Thyroid gland (tissue), 4 donors: ENCODE data around the gene VWF. TPM values are rescaled to one million over a fixed set of nuclear protein-coding genes. Genes with fewer than 3 reads are reported as not detected.

Source experiments
- DNase-seq, 2 donors: peaks; one replicate each; pipeline ENCODE4 v3.0.0-alpha.2; 2019
- H3K27ac ChIP-seq, 3 donors: fragments of 200-600 bp; sonication (generic); 1 replicate in 2 of 3; 2 replicates in 1 of 3; pipeline ENCODE4 v1.5.1; 2016 to 2019; ENCODE audit warnings: mild to moderate bottlenecking in 1 of 3, moderate library complexity in 1 of 3
- H3K27me3 ChIP-seq: fragments of 200-600 bp; sonication (generic); one replicate; pipeline ENCODE4 v1.5.1; 2019
- H3K36me3 ChIP-seq, 2 donors: fragments of 200-600 bp; sonication (generic); one replicate each; pipeline ENCODE4 v1.5.1; 2016 to 2019
- H3K4me1 ChIP-seq, 2 donors: fragments of 200-600 bp; sonication (generic); one replicate each; pipeline ENCODE4 v1.5.1; 2017 to 2019
- H3K4me3 ChIP-seq, 3 donors: fragments of 200-600 bp; sonication (generic); replicated peaks in 1 of 3; 1 replicate in 2 of 3; 2 replicates in 1 of 3; pipeline ENCODE4 v1.5.1; 2016; ENCODE audit warnings: mild to moderate bottlenecking in 1 of 3
- H3K9me3 ChIP-seq: fragments of 200-600 bp; sonication (generic); one replicate; pipeline ENCODE4 v1.5.1; 2017
- POLR2A ChIP-seq, 2 donors: fragments of 450-650 bp; IDR thresholded peaks; one replicate each; pipeline ENCODE4 v1.6.1; 2017; ENCODE audit warnings: antibody characterized with exemption in 2 of 2, mild to moderate bottlenecking in 2 of 2, moderate library complexity in 1 of 2
- WGBS, 2 donors: methylation state at CpG; one replicate each; pipeline ENCODE4 v1.1.5; 2017; 5-methylcytosine and 5-hydroxymethylcytosine counted together
- intact Hi-C: fragments of 100-400 bp; cut with DNase I; formaldehyde crosslinking; loops from one replicate; pipeline ENCODE4 v1.15.1; 2023
- total RNA-seq, 4 donors: library from RNA; depleted of rRNA; stranded (reverse); fragments of >200 nt; gene quantifications; one replicate each; pipeline ENCODE4 v1.2.3, GENCODE V29; 2016
- TF ChIP-seq, protein P1 (sequence below), 6 experiments: fragments of 200-600 bp in 3 of 6; fragments of 450-650 bp in 3 of 6; sonication (generic) in 3 of 6; IDR thresholded peaks; one replicate each; pipeline ENCODE4 v1.5.1; 2016 to 2019; ENCODE audit warnings: antibody characterized with exemption in 6 of 6, mild to moderate bottlenecking in 2 of 6, inconsistent platforms in 1 of 6, moderate library complexity in 1 of 6

Gene VWF
- total RNA-seq, 4 donors from 2014 or later = 54.3 to 169 (median 98.5) TPM

DNA sequence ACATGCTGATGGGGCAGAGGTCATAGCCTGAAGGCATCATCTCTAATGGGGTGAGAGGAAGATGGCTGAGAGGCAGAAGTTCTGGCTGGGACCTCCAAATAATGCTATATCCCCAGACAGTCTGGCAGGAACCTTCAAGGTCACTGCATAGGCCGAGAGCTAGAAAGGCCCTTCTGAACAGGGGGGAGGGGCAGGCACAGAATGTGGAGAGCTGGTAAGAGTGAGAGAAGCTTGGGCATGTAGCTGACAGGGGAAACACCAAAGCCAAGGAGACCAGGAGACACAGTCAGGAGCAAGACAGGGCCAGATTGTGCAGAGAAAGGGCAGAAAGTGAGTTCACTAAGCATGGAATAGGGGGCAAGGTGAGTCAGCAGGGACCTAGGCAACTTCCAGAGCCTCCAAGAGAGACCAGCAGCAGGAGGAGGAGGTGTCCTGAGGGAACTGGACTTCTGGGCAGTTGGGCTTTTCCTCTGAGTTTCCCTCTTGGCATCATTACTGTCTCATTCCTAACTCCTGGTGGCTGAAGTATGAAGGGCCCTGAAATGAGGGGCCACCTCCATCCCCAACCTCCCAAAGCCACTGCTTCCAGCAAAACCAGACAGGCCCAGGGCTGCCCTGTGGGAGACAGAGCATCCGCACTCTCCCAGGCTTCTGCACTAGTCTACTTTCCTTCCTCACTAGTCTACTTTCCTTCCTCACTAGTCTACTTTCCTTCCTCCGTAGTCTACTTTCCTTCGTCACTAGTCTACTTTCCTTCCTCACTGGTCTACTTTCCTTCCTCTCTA is 196.5 kb downstream of the VWF start:
- TF ChIP-seq POLR2A (IDR thresholded peaks at IDR 0.05) = no peak
- TF ChIP-seq, protein P1, sequence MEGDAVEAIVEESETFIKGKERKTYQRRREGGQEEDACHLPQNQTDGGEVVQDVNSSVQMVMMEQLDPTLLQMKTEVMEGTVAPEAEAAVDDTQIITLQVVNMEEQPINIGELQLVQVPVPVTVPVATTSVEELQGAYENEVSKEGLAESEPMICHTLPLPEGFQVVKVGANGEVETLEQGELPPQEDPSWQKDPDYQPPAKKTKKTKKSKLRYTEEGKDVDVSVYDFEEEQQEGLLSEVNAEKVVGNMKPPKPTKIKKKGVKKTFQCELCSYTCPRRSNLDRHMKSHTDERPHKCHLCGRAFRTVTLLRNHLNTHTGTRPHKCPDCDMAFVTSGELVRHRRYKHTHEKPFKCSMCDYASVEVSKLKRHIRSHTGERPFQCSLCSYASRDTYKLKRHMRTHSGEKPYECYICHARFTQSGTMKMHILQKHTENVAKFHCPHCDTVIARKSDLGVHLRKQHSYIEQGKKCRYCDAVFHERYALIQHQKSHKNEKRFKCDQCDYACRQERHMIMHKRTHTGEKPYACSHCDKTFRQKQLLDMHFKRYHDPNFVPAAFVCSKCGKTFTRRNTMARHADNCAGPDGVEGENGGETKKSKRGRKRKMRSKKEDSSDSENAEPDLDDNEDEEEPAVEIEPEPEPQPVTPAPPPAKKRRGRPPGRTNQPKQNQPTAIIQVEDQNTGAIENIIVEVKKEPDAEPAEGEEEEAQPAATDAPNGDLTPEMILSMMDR (IDR thresholded peaks at IDR 0.05) = no peak
- no peak overlapping the region for H3K27ac ChIP-seq
- no peaks in the 10 kb centered on the region for H3K27me3 ChIP-seq
- H3K4me1 ChIP-seq = no peaks in the 10 kb centered on the region
- H3K4me3 ChIP-seq = no peak overlapping the region
- H3K36me3 ChIP-seq = no peaks in the 10 kb centered on the region
- 59 to 76% methylated on average over 2 to 4 of the region's 4 CpGs for WGBS, 2 donors
- no peaks in the 10 kb centered on the region for H3K9me3 ChIP-seq
- no peak for DNase-seq
- intact Hi-C loops = no loop called here

GRCh38 chr12:5925646-5926045 is 198.8 kb downstream of the VWF start:
- WGBS, 2 donors = 54 to 66% methylated on average over 9 of the region's 9 CpGs
- DNase-seq = no peak
- Histone ChIP-seq H3K4me3 (no peak overlapping the region), H3K9me3 (no peaks in the 10 kb centered on the region), H3K4me1 (no peaks in the 10 kb centered on the region), H3K27ac (no peak overlapping the region), H3K36me3 (no peaks in the 10 kb centered on the region), H3K27me3 (no peaks in the 10 kb centered on the region)
- TF ChIP-seq POLR2A (IDR thresholded peaks at IDR 0.05) = no peak
- TF ChIP-seq, protein P1 (IDR thresholded peaks at IDR 0.05) = no peak
- intact Hi-C loops = no loop called here

DNA sequence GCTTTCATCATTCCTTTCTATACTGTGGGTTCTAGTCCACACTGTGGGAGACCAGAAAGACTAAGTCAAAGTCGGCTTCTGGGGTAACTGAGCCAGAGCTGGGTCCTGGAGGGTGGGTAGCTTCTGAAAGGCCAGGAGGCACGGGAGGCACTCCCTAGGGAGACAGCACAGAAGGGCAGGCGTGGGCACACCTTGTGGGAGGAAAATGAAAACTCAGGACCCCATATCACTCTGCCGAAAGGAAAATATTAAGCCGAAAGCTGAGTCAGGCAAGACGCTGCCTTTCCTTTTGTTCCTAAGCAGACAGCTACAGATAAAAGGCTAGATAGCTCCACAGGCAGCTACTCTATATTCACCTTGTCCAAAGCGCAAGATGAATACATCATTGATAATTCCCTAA is 200.1 kb downstream of the VWF start:
- WGBS, 2 donors = 69 to 76% methylated on average over 7 of the region's 7 CpGs
- TF ChIP-seq POLR2A (IDR thresholded peaks at IDR 0.05) = no peak
- TF ChIP-seq, protein P1 (IDR thresholded peaks at IDR 0.05) = no peak
- Histone ChIP-seq H3K36me3 (no peaks in the 10 kb centered on the region), H3K4me1 (no peaks in the 10 kb centered on the region), H3K27me3 (no peaks in the 10 kb centered on the region), H3K27ac (no peak overlapping the region), H3K9me3 (no peaks in the 10 kb centered on the region), H3K4me3 (no peak overlapping the region)
- no peak for DNase-seq
- intact Hi-C loops = no loop called here

GRCh38 chr12:5923751-5924150 is 200.7 kb downstream of the VWF start:
- Histone ChIP-seq H3K4me1 (no peaks in the 10 kb centered on the region), H3K27ac (no peak overlapping the region), H3K4me3 (no peak overlapping the region), H3K36me3 (no peaks in the 10 kb centered on the region), H3K9me3 (no peaks in the 10 kb centered on the region), H3K27me3 (no peaks in the 10 kb centered on the region)
- WGBS, 2 donors = 43 to 45% methylated on average over 5 of the region's 5 CpGs
- DNase-seq = no peak
- intact Hi-C loops = no loop called here
- TF ChIP-seq POLR2A (IDR thresholded peaks at IDR 0.05) = no peak
- TF ChIP-seq, protein P1 (IDR thresholded peaks at IDR 0.05) = no peak

DNA sequence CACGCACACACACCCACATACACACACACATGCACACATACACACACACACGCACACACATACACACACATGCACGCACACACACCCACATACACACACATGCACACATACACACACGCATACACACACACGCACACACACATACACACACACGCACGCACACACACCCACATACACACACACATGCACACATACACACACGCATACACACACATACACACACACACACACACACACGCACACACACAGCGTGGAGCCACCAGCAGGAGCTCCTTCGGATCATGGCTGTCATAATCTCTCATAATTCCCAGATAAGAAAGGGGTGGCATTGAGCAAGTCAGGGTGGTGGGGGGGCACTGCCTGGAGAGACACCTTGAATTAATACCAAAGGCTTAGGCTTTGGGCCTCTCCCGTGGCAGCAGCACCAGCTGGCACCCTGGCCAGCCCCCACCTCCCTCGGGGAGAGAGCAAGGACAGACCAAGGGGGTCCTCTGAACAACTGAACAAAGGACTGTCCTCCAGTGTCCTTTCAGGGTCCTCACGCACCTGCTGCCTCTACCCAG is 201.3 kb downstream of the VWF start:
- intact Hi-C loops = no loop called here
- Histone ChIP-seq H3K36me3 (no peaks in the 10 kb centered on the region), H3K27me3 (no peaks in the 10 kb centered on the region), H3K27ac (no peak overlapping the region), H3K4me3 (no peak overlapping the region), H3K9me3 (no peaks in the 10 kb centered on the region), H3K4me1 (no peaks in the 10 kb centered on the region)
- DNase-seq = no peak
- no peak for TF ChIP-seq POLR2A (IDR thresholded peaks at IDR 0.05)
- TF ChIP-seq, protein P1 (IDR thresholded peaks at IDR 0.05) = no peak
- WGBS, 2 donors = 61 to 66% methylated on average over 7 to 14 of the region's 14 CpGs
